HepG2 (cell line): Measurements from ENCODE around the gene GPR155. TPM values are rescaled to one million over a fixed set of nuclear protein-coding genes. Genes with fewer than 3 reads are reported as not detected.

Source experiments
- ATAC-seq: fragments of 200-7000 bp; cut with Tn5 transposase; 3 replicates; pipeline ENCODE4 v1.9.1; 2020; ENCODE audit warnings: mild to moderate bottlenecking, moderate library complexity
- BruUV-seq: library from RNA; stranded (reverse); fragments of 400-500 nt; replicated peaks from 2 replicates; lab custom pipeline; 2021; lab: Mats Ljungman, UMichigan
- CTCF ChIA-PET: fragments of 300-600 bp; formaldehyde crosslinking; extraction: SDS; loops from one replicate; lab custom pipeline; 2021; ENCODE audit warnings: low total read pairs, inconsistent platforms, low intra/inter-chr PET ratio; lab: Yijun Ruan, JAX
- POLR2A ChIA-PET: fragments of 350-600 bp; sonication (Branson Sonifier 250); formaldehyde crosslinking; loops from one replicate; lab custom pipeline; 2020; ENCODE audit warnings: antibody characterized with exemption, inconsistent platforms; lab: Yijun Ruan, JAX
- DNase-seq: peaks from one replicate; pipeline ENCODE4 v3.0.0-alpha.2; 2015; ENCODE audit warnings: low spot score
- FAIRE-seq: peaks from 3 replicates; lab custom pipeline; 2011; peaks lifted over from hg19 to GRCh38; lab: Jason Lieb, UNC
- H2AFZ ChIP-seq: one replicate; pipeline ENCODE4 v1.6.1; 2011; ENCODE audit warnings: low read length, inconsistent platforms
- H3K27ac ChIP-seq: fragments of 300-600 bp; 3 replicates; pipeline ENCODE4 v1.8.0; 2011; ENCODE audit warnings: mixed run types, mild to moderate bottlenecking, mixed read lengths, low read length, inconsistent platforms; ENCODE audit not compliant: insufficient read depth; ENCODE audit errors: extremely low read length
- H3K27me3 ChIP-seq, 2 experiments: fragments of 200-600 bp in 1 of 2; 2 replicates in 1 of 2; 3 replicates in 1 of 2; pipeline versions ENCODE4 v1.6.0 to v1.8.0; 2011; ENCODE audit warnings: low read length in 2 of 2, mild to moderate bottlenecking in 2 of 2, moderate library complexity in 2 of 2, inconsistent platforms in 1 of 2; ENCODE audit not compliant: insufficient read depth in 2 of 2, control insufficient read depth in 1 of 2
- H3K36me3 ChIP-seq, 2 experiments: fragments of 200-600 bp in 1 of 2; replicated peaks in 1 of 2; 2 replicates in 1 of 2; 3 replicates in 1 of 2; pipeline versions ENCODE4 v1.5.1 to v1.8.0; 2011; ENCODE audit warnings: low read length in 2 of 2, inconsistent platforms in 1 of 2; ENCODE audit not compliant: insufficient read depth in 2 of 2, control insufficient read depth in 1 of 2
- H3K4me1 ChIP-seq: 2 replicates; pipeline ENCODE4 v1.5.1; 2012; ENCODE audit warnings: low read length, inconsistent platforms; ENCODE audit not compliant: insufficient read depth
- H3K4me2 ChIP-seq: 2 replicates; pipeline ENCODE4 v1.6.0; 2011; ENCODE audit warnings: low read depth, low read length, inconsistent platforms
- H3K4me3 ChIP-seq, 3 experiments: fragments of 200-600 bp in 1 of 3; sonication (generic), shearing (Covaris generic) in 1 of 3; replicated peaks in 1 of 3; 2 replicates each; pipeline ENCODE4 v1.5.1; 2011 to 2016; ENCODE audit warnings: low read length in 3 of 3, inconsistent platforms in 2 of 3, low read depth in 2 of 3, mild to moderate bottlenecking in 2 of 3, control low read depth in 1 of 3, mixed read lengths in 1 of 3; ENCODE audit not compliant: insufficient read depth in 1 of 3
- H3K79me2 ChIP-seq: one replicate; pipeline ENCODE4 v1.6.1; 2011; ENCODE audit warnings: low read length, inconsistent platforms; ENCODE audit not compliant: insufficient read depth
- H3K9ac ChIP-seq: 2 replicates; pipeline ENCODE4 v1.6.0; 2011; ENCODE audit warnings: mild to moderate bottlenecking, low read depth, low read length, inconsistent platforms; ENCODE audit not compliant: insufficient read depth
- H3K9me3 ChIP-seq: 2 replicates; pipeline ENCODE4 v1.5.1; 2012; ENCODE audit warnings: mild to moderate bottlenecking, low read length
- H4K20me1 ChIP-seq: 2 replicates; pipeline ENCODE4 v1.6.0; 2011; ENCODE audit warnings: inconsistent platforms, mild to moderate bottlenecking, low read length, moderate library complexity; ENCODE audit not compliant: insufficient read depth
- FOSL1 ChIP-seq: sonication (generic); formaldehyde crosslinking; IDR thresholded peaks from 2 replicates; pipeline ENCODE4 v1.9.0; 2021; ENCODE audit warnings: missing genetic modification reagents, borderline replicate concordance
- GTF2F1 ChIP-seq: fragments of 150-350 bp; IDR thresholded peaks from 2 replicates; pipeline ENCODE4 v1.6.1; 2014; ENCODE audit warnings: low read length
- HNRNPH1 ChIP-seq: fragments of 200-400 bp; formaldehyde crosslinking; optimal IDR thresholded peaks from 2 replicates; pipeline ENCODE3; 2017; ENCODE audit warnings: mild to moderate bottlenecking, low read depth, low read length
- HOXA5 ChIP-seq: sonication (generic); formaldehyde crosslinking; IDR thresholded peaks from 2 replicates; pipeline ENCODE4 v1.4.0; 2020; ENCODE audit warnings: missing genetic modification reagents
- KLF12 ChIP-seq: sonication (generic); formaldehyde crosslinking; IDR thresholded peaks from 2 replicates; pipeline ENCODE4 v1.4.0; 2020; ENCODE audit warnings: missing genetic modification reagents, borderline replicate concordance
- PRPF4 ChIP-seq: fragments of 200-400 bp; formaldehyde crosslinking; IDR thresholded peaks from 2 replicates; pipeline ENCODE4 v1.6.1; 2016; ENCODE audit warnings: low read length, low read depth; ENCODE audit not compliant: poor library complexity, severe bottlenecking
- TFDP2 ChIP-seq: sonication (generic); formaldehyde crosslinking; IDR thresholded peaks from 2 replicates; pipeline ENCODE4 v1.4.0; 2020; ENCODE audit warnings: missing genetic modification reagents
- TOPORS ChIP-seq: sonication (generic); formaldehyde crosslinking; IDR thresholded peaks from 2 replicates; pipeline ENCODE4 v1.8.0; 2023; ENCODE audit warnings: mild to moderate bottlenecking, missing genetic modification reagents
- ZNF674 ChIP-seq: sonication (generic); formaldehyde crosslinking; IDR thresholded peaks from 2 replicates; pipeline ENCODE4 v1.5.0; 2020; ENCODE audit warnings: low read depth, mild to moderate bottlenecking, missing genetic modification reagents
- ZNF761 ChIP-seq: sonication (generic); formaldehyde crosslinking; conservative IDR thresholded peaks from 2 replicates; pipeline ENCODE4 v1.4.0; 2020; ENCODE audit warnings: mild to moderate bottlenecking, missing genetic modification reagents
- ZNF792 ChIP-seq: IDR thresholded peaks from 2 replicates; pipeline ENCODE4 v1.6.1; 2016
- WGBS: methylation state at CpG from one replicate; pipeline ENCODE4 v1.1.6; 2017; ENCODE audit warnings: low lambda C conversion rate; 5-methylcytosine and 5-hydroxymethylcytosine counted together
- in situ Hi-C: cut with HindIII; loops from 2 replicates; pipeline ENCODE4 v1.10.0; 2017; ENCODE audit warnings: low pct_unique_long_range_greater_than_20kb; ENCODE audit not compliant: extremely low pct_ligation_motif_present
- intact Hi-C: fragments of 100-400 bp; cut with micrococcal nuclease; formaldehyde crosslinking; loops from one replicate; pipeline ENCODE4 v1.10.0; 2022; ENCODE audit not compliant: unreplicated experiment
- polyA plus RNA-seq, 8 experiments: library from polyadenylated mRNA; depleted of rRNA in 3 of 8; stranded (reverse) in 7 of 8; unstranded in 1 of 8; fragments of >200 nt; fragmentation: Illumina TruSeq in 4 of 8; extraction: Trizol in 4 of 8; gene quantifications; 2 replicates each; pipeline versions ENCODE4 v1.2.1 to v1.2.3, GENCODE V29; 2011 to 2016; ENCODE audit warnings: low read depth in 4 of 8, missing spikeins in 1 of 8, mixed read lengths in 1 of 8; ENCODE audit not compliant: insufficient read depth in 1 of 8
- total RNA-seq, 5 experiments: library from RNA; depleted of rRNA; stranded (reverse); fragments of >200 nt; fragmentation: Illumina TruSeq; extraction: Trizol; gene quantifications; 2 replicates each; pipeline ENCODE4 v1.2.3, GENCODE V29; 2016; ENCODE audit warnings: low read depth in 1 of 5

The GPR155 gene
- total and polyA plus RNA-seq, 2 of the 13 experiments (the other 11 are each of a cell fraction or from before 2014, with no cell fraction given) = 0.15 to 0.49 TPM

- Histone ChIP-seq H3K4me2 (no peak overlapping the region), H3K9ac (no peak overlapping the region), H3K27me3 (no peaks in the 10 kb centered on the region), H3K4me3 (no peak overlapping the region), H3K79me2 (no peaks in the 10 kb centered on the region), H3K4me1 (no peaks in the 10 kb centered on the region), H2AFZ (no peak overlapping the region), H3K27ac (no peak overlapping the region), H4K20me1 (no peaks in the 10 kb centered on the region), H3K9me3 (no peaks in the 10 kb centered on the region), H3K36me3 (no peaks in the 10 kb centered on the region)
- intact Hi-C loops (no loop called here), in situ Hi-C loops (no loop called here)
- POLR2A ChIA-PET = no interaction called here
- TF ChIP-seq TFDP2 (no peak), HNRNPH1 (no peak), ZNF761 (no peak), ZNF792 (CRISPR knock-in tag) (no peak), HOXA5 (no peak), TOPORS (CRISPR knock-in tag) (no peak), ZNF674 (CRISPR knock-in tag) (no peak), PRPF4 (no peak), KLF12 (CRISPR knock-in tag) (no peak), FOSL1 (CRISPR knock-in tag) (no peak), GTF2F1 (no peak)
- ATAC-seq (no peak), FAIRE-seq (no peak), DNase-seq (no peak)
- no TSS peak for BruUV-seq
- CTCF ChIA-PET = no interaction called here
- WGBS = 33% methylated on average over 4 of the region's 4 CpGs
Observed at GRCh38 chr2:174446531-174446930, 40.3 kb downstream of the GPR155 start.
